ENCODE data around the gene RAB4A.
"Not testable (repeated sequence)": the region's sequence is repeated elsewhere in the genome, so short reads cannot be mapped to it uniquely, and the experiment has no call there.

The RAB4A gene

GRCh38 chr1:229271448-229272159, 693 bp downstream of the RAB4A start:
- H3K4me3 ChIP-seq (ENCODE audit: low read depth, low read length) = peak overlapping the region; percentile 78

- peak overlapping the region; percentile 78 for H3K4me3 ChIP-seq (ENCODE audit: low read depth, low read length)
Observed at GRCh38 chr1:229272164-229273158, 1.6 kb downstream of the RAB4A start.

DNA sequence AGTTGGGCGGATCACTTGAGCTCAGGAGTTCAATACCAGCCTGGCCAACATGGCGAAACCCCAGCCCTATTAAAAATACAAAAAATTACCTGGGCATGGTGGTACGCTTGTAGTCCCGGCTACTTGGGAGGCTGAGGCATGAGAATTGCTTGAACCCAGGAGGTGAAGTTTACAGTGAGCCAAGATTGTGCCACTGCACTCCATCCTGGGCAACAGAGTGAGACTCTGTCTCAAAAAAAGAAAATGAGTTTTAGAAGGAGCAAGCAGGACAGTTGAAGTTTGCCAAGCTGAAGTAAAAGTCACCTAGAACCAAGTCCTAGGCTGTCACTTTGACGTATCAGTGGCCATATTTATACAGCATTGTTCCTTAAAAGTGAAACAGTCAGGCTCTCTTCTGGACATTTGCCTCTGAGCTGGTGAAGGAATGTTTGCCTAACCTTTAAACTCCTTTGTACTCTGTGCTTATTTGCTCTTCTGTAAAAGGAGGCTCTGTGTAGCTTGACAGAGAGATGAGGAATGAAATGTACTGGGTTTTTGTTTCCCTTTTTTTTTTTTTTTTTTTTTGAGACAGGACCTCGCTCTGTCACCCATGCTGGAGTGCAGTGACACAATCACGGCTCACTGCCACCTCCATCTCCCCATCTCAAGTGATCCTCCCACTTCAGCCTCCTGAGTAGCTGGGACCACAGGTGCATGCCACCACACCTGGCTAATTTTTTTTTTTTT, 2.8 kb downstream of the RAB4A start:
- H3K4me3 ChIP-seq (ENCODE audit: low read depth, low read length) = no peak overlapping the region

DNA sequence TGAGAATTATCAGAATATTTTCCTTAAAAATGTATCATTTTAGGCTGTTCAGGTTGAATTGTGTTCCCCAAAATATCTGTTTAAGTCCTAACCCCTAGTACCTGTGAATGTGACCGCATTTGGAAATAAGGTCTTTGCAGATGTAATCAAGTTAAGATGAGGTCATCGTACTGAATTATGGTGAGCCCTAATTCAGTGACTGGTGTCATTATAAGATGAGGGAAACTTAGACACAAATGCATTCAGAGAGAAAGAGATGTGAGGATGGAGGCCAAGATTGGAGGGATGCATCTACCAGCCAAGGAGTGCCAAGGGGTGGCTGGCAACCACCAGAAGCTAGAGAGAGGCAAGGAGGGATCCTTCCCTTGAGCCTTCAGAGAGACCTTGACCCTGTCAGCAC, 4.1 kb downstream of the RAB4A start:
- H3K4me3 ChIP-seq (ENCODE audit: low read depth, low read length) = no peak overlapping the region

- H3K4me3 ChIP-seq (ENCODE audit: low read depth, low read length) = no peak overlapping the region
Observed at GRCh38 chr1:229278120-229278741, 7.3 kb downstream of the RAB4A start.

DNA sequence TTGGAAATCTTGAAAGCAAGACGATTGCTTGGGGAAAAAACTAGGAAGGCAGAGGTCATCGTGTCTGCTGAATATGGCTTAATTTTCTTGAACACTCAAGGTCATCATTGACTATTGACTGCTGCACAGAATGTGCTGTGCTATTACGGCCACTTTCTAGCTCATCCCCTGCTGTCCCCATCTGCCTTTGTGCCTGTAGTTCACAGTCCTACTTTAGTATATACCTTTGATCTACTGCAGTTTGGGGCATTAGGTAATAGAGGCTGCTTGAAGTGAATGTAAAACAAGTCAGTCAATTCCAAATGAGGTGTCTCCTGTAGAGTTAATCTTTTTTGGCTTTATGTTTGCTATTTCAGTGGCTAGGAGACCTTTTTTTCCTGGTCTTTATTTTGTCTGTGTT, 8.3 kb downstream of the RAB4A start:
- no peak overlapping the region for H3K4me3 ChIP-seq (ENCODE audit: low read depth, low read length)

GRCh38 chr1:229280037-229280828, 9.3 kb downstream of the RAB4A start:
- no peak overlapping the region for H3K4me3 ChIP-seq (ENCODE audit: low read depth, low read length)

GRCh38 chr1:229280921-229281320, 10.0 kb downstream of the RAB4A start:
- no peak overlapping the region for H3K4me3 ChIP-seq (ENCODE audit: low read depth, low read length)

- no peak overlapping the region for H3K4me3 ChIP-seq (ENCODE audit: low read depth, low read length)
Observed at GRCh38 chr1:229281339-229281926, 10.5 kb downstream of the RAB4A start.

- no peak overlapping the region for H3K4me3 ChIP-seq (ENCODE audit: low read depth, low read length)
Observed at GRCh38 chr1:229282295-229282823, 11.4 kb downstream of the RAB4A start.

- H3K4me3 ChIP-seq (ENCODE audit: low read depth, low read length) = no peak overlapping the region
Observed at GRCh38 chr1:229283183-229283611, 12.3 kb downstream of the RAB4A start.

DNA sequence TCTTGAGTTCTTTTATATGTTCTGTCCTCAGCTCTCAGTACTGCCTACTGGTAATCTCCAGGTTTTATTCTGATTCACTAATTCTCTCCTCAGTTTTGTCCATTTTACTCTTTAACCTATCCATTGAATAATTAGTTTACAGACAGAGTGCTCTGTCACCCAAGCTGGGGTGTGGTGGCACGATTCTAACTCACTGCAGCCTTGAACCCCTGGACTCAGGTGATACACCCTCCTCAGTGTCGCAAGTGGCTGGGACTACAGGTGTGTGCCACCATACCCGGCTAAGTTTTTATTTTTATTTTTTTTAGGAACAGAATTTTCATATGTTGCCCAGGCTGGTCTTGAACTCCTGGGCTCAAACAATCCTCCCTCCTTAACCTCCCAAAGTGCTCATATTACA, 14.0 kb downstream of the RAB4A start:
- no peak overlapping the region for H3K4me3 ChIP-seq (ENCODE audit: low read depth, low read length)

GRCh38 chr1:229285440-229285839, 14.5 kb downstream of the RAB4A start:
- H3K4me3 ChIP-seq (ENCODE audit: low read depth, low read length) = no peak overlapping the region

GRCh38 chr1:229286099-229286766, 15.3 kb downstream of the RAB4A start:
- no peak overlapping the region for H3K4me3 ChIP-seq (ENCODE audit: low read depth, low read length)

GRCh38 chr1:229287267-229287666, 16.4 kb downstream of the RAB4A start:
- H3K4me3 ChIP-seq (ENCODE audit: low read depth, low read length) = no peak overlapping the region

- no peak overlapping the region for H3K4me3 ChIP-seq (ENCODE audit: low read depth, low read length)
Observed at GRCh38 chr1:229288516-229288915, 17.6 kb downstream of the RAB4A start.

DNA sequence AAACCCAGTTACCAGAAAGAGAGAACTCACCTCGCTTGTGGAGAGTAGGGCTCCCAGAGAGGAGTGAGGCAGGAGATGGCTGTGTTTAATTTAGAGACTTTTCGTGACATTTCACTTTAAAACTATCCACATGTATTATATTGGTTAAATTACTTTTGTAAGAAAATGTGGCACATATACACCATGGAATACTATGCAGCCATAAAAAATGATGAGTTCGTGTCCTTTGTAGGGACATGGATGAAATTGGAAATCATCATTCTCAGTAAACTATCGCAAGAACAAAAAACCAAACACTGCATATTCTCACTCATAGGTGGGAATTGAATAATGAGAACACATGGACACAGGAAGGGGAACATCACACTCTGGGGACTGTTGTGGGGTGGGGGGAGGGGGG, 20.8 kb downstream of the RAB4A start:
- not testable (repeated sequence) for H3K4me3 ChIP-seq (ENCODE audit: low read depth, low read length)

- H3K4me3 ChIP-seq (ENCODE audit: low read depth, low read length) = no peak overlapping the region
Observed at GRCh38 chr1:229293528-229294204, 22.8 kb downstream of the RAB4A start.

Data from iPS-11a (cell line).